ENCODE results near the gene GSTO2.

GSTO2 gene

DNA sequence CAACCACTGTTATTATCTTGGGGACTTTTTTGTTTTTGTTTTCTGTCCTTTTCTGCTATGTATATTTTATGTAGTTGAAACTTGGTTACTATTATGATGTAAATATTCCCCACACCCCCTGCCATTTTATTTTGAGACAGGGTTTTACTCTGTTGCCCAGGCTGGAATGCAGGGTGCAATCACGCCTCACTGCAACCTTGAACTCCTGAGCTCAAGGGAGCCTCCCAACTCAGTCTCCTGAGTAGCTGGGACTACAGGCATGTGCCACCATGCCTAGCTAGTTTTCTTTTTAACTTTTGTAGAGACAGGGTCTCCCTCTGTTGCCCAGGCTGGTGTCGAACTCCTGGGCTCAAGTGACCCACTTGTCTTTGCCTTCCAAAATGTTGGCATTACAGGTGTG, 18.0 kb downstream of the GSTO2 start:
- no peak for DNase-seq

DNA sequence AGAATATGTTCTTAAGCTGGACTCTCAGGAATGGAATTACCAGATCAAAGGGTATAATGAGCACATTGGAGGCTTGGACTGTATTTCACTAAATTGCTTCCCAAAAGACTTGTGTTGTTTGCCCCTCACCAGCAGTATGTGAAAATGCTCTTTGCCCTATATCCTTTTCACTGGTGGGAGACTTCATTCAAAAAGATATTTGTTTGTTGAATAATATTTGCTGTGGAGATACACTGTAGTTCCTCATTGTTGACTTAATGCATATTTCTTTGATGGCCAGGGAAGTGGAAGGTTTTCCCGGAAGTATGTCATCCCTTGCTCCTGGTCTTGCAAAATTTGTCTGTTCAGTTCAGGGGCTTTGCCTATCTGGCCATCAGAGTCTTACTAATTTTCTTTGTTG, 19.4 kb downstream of the GSTO2 start:
- DNase-seq = no peak

DNA sequence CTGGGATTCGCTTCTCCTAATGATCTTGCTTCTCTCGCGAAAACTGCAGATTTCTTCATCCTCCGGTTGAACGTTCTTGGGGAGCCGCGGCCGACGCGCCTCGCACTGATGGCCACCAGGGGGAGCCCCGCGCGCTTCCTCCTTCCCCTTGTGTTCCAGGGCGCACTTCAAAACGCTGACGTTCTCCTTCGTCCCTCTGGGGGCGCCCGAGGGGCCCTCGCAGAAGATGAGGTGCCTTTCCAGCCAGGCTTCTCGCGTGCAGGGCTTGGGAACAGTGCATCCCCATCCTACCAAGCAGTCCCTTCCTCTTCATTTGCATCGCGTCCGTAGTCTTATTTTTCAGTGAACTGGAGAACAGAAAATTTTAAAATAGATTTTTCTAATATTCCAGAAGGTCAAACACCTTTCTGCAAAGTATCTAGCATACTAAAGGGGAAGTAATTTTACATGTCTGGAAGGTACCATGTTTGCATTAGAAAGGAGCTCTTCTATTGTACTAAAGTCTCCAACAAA, 22.5 kb downstream of the GSTO2 start:
- peak; percentile 91 for DNase-seq

DNA sequence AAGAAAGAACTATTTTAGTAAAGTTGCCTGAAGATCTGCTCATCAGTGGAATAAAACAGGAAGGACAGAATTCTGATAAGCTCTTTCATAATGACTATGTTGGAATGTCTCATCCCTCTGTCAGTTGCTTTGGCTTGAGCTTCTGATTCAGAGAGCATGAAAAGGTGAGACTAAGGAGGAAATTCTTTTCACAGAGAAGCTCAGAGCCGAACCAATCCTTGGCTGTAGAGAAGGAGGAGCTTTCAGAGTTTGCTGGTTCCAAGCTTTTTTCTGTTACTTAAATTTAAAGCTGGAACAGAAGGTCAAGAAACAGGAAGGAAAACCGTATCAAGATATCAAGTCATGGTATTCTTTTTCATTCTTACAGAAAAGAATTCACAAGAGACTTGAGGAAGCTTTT, 24.0 kb downstream of the GSTO2 start:
- DNase-seq = no peak

DNA sequence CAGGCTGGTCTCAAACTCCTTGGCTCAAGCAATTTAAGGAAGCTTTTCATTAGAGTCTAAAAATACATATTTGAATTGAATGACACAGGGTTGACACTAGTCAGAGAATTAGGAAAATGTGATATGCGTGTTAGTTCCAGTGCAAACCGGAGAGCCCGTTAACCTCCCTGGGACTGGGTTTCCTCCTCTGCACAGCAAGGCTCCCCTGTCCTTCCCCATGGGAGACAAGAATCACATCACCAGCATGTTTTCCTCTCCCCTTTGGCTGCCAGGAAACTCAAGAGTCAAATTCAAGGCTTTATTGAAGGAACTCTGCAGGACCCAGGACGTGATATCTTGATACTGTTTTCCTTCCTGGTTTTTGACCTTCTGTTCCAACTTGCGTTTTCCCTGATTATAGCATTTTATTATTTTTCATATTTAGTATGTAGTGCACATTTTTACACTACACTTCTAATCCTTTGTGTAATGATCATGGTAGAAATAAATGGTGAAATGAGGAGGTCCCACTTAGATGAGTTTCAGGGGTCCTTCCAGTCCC, 24.9 kb downstream of the GSTO2 start:
- DNase-seq = no peak

DNA sequence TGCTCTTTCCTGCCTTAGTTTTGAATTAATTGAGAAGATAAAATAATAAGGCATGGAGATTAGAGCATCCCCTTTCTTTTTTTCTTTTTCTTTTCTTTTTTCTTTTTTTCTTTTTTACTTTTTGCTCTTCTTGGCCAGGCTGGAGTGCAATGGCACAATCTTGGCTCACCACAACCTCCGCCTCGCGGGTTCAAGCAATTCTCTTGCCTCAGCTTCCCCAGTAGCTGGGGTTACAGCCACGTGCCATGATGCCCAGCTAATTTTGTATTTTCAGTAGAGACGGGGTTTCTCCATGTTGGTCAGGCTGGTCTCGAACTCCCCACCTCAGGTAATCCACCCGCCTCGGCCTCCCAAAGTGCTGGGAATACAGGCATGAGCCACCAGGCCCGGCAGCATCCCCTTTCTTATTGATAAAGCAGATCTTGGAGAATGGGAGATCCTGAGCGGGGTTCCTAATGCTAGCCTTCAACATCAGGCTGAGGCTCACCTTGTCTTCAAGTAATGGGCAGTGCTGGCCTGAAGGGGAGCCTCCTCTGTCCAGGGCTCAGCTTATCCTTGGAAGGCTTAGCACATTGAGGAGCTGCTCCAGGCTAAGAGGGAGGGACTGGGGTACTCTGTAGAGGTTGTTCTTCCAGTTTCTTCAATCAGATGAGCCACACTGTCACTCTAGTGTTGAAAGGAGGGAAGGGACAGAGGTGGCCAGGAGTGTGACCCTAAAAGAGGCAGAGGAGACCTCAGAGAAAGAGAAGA, 27.9 kb downstream of the GSTO2 start:
- no peak for DNase-seq

DNA sequence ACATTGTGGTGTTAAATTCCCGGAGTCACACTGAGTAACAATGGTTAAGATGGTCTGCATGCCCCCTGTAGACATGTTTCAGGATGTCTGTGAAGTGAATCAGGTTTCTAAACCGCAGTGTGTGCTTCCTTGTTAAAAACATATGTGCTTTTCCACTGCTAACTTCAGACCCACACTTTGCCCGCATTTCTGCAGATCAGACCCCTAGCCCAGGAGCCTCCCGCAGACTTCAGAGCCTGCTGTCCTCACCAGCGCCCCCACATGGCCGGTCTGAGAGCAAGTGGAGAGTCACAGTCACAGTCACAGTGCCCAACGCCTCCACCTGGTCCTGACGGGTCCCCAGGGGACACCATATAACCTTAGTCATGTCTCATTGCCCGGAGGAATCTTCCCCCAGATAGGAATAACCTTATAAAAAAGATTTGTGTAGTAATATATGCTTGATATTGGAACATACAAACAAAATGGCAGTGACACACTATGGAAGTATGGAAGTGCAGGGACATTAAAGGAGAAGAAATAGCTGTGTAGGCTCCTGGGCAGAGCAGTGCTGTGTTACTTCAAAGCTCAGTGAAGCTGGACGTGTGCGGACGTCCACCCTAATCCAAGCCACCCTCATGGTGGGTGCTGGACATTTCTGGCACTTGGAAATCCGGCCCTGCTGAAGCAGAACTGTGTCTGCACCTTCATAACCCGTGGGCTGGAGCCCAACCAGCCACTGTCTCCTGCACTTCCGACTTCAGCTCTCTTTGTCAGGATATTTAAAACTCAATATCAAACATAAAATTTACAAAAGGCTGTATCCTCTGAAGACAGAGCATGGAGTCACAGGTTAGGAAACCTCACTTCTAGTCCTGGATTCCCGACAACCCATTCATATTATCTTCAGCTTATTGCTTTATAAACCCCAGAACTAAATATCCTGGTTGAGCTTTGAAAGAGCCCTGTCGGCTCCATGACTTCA, 29.0 kb downstream of the GSTO2 start:
- DNase-seq = no peak

DNA sequence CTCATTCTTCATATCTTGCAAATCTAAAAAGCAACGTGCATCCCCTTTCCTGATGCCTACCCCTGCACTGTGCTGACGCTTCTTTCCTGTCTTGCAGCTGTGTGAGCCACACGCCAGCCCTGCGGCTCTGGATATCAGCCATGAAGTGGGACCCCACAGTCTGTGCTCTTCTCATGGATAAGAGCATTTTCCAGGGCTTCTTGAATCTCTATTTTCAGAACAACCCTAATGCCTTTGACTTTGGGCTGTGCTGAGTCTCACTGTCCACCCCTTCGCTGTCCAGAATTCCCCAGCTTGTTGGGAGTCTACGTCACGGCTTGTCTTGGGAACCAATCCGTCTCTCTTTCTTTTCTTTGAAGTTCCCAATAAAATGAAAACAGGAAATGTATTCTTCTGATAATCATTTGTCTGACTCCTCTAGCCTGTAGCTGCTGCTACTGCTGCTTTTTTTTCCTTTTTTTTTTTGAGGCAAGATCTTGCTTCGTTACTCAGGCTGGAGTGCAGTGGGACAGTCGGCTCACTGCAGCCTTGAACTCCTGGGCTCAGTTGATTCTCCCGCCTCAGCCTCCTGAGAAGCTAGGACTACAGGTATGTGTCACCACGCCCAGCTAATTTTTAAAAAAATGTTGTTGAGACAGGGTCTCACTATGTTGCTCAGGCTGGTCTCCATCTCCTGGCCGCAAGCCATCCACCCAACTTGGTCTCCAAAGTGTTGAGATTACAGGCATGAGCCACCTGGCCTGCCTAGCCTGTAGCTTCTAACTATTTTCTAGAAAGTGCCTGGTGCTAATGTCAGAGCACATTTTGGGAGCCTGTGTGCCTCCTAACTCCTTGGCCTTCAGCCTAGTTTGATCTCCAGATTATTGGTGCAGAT, 30.3 kb downstream of the GSTO2 start:
- no peak for DNase-seq

DNA sequence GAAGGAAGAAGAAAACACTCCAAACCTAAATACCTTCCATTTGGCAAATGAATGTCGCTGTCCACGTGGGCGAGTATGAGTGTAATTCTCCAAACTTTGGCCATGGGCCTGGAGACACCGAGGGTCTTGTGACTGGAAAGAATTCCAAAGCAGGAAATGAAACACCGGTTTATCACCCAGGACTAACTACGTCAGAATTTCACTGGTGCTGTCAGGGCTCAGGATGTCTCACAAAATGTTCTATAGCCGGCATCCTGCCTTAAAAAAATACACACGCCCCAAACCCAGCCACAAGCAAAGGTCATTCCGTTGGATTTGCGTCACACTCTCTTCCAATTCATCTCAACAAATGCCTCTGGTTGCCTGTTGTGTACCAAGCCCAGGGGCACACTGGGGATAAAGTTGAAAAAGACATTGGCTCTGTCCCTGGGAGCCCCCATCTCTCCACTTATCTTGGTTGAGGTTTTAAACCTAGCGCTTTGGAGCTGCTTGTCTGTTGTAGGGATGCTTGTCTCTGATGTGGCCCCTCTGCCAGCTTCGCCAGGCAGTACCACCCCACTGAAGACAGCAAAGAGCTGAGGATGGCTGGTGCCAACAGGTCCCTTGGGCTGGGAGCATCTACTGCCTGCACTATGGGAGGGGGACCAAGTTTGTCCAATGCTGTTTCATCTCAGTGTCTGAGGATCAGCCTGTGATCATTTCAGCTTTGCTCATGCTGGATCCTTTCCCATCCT, 31.2 kb downstream of the GSTO2 start:
- DNase-seq = no peak

DNA sequence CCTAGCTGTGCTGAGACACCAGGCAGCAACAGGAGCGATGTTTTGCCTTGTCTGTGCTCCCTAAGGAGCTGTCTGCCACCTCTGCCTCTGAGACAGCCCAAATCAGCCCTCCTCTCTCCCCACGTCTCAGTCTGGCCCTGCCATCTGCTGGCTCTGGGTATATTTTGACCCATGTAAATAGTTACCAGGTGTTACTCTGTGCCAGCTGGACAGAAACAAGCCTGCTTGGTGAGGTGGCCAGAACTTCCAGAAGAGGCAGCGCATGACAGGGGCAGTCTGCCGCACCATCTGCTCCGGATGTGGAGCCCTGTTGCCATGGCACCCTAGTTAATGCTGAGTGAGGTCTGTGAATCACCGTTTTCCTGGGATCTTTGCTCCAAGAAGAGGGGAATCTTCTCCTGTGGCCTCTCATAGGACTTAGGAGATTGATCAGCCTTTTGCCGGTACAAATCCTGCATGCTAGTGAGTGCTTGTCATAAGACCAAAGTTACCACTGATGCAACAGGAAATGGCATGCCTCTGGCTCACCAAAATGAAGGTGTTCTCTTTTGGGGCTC, 31.8 kb downstream of the GSTO2 start:
- DNase-seq = no peak

DNA sequence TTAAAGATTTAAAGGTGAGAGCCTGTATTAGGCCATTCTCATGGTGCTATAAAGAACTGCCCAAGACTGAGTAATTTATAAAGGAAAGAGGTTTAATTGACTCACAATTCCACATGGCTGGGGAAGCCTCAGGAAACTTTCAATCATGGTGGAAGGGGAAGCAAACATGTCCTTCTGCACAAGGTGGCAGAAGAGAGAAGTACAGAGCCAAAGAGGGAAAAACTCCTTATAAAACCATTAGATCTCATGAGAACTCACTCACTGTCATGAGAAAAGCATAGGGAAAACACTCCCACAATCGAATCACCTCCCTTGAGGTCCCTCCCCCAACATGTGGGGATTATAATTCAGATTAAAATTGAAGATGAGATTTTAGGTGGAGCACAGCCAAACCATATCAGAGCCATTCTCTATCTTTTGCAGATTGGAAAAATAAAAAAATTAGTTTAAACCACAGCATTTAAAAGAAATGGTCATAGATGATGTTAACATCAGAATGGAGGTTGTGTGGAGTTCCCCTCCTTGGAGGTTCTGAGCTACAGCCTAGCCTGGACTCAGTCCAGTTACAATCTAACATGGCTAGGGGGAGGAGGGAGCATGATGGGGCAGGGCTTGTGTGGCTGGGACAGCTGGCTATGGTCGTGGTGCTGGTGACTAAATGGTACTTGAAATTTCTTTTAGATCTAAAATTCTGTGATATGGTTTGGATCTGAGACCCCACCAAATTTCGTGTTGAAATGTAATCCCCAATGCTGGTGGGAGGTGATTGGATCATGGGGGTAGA, 33.1 kb downstream of the GSTO2 start:
- DNase-seq = no peak

DNA sequence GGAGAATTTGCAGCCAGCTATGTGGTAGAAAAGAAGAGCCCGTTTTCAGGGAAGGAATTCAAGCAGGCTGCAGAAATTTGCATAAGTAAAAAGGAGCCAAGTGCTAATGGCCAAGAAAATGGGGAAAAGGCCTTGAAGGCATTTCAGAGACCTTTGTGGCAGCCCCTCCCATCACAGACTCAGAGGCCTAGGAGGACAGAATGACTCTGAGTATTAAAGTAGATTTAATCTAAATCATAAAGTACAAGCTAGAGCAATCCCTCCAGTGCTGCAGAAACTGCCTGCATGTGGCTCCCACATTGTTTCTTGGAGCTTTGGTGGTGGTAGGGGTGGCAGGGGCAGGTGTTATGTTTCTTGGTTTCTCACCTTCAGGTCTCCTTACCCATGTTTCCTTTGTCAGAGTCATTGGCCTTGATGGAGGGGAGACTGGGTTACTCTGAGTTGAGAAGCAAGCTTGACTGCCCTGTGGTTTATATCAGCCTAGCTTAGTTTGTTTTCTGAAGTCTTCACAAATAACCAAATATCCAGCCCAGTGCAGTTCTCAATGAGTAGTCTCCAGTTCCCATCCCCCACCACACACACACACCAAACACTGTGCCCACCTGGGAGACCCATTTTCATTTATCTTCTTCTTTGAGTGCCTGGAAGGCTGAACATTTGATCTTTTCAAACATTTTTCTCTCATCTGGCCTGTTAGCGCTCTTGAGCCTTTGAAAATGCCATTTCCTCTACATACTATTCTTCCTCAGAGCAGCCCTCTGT, 34.8 kb downstream of the GSTO2 start:
- no peak for DNase-seq

DNA sequence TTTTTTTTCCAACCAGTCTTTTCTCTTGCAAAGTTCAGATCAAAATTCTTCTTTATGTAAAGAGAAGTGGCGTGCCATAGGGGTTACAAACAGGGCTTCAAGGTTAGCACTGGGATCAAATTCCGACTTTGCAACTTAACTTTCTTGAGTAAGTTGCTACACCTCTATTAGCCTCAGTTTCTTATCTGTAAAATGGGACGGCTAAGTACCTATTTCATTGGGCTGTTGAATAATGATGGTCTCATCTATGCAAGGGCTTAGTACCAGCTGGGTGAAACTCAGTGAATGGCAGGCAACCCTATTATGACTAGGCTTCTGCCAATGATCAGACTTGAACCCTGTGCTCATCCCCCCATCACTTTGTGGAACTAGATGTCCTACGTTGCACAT, 35.4 kb downstream of the GSTO2 start:
- DNase-seq = no peak

DNA sequence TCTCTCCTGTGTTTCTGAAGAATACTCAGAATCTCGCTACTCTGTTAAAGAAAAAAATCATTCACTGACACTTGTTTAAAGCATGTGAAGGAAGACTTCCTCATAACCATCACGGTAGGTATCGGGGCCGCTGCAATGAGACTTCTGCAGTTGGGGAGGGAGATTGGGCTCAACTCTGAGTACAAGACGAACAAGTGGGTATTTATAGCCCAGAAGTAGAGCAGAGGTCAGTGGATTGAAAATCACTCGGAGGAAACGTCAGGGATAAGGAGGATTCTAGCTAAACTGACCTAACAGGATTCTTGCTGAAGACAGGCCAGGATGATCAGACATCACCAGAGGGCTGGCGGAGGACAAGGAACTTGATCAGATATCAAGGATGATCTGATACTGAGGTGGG, 35.9 kb downstream of the GSTO2 start:
- DNase-seq = no peak

DNA sequence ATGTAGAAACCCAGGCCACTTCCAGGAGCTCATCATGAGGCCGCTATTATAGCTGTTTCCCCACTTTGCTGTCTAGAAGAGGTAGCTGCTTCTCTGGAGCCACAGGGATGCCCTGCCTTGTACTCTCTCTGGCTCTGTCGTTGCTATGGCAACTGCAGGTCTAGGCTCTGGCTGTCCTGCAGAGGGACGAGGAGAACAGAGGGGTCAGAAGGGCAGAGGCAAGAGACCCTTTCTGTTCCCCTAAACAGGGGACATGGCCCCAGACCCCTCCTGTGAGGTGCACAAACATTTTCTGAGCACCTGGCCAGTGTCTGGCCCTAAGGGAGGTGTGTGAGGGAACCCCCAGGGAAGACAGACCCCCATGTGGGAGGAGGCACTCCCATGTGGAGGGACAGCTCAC, 37.9 kb downstream of the GSTO2 start:
- DNase-seq = no peak

DNA sequence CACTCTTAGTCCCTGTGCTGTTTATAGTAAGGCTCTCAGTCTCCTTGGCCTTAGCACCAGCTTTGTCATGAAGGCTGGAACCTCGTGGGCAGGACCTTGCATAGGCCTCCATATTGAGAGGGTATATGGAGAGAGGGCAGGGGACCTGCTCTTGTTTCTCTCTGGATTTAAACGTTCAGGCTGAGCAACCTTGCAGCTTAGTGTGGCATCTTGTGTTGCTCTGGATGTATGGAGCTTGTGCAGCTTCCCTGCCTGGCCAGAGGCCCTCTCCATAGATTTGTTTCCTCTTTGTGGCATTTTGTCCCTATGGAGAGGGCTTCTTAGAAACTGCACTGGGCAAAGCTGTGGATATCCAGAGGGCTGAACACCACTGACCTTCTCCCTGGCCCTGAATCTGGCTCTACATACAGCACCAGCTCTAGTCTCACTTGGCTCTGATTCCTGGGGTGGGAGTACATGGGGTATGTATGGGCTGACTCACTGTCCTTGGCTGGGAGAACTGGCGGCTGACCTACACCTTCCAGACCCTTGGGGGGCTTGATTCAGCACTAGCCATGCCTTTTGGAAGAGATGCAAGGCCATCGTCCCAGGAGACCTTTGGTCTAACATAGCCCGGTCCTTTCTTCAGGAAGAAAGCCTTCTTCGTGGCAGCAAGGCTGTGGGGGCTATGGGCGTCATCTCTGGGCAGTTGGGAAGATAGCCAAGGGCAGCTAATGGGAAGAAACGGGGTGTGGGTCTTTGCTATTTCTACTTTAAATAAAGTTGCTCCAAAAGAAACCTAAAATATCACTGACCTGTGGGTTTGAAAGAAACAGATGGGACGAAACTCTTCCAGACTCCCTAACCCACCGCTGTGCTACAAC, 38.8 kb downstream of the GSTO2 start:
- no peak for DNase-seq

DNA sequence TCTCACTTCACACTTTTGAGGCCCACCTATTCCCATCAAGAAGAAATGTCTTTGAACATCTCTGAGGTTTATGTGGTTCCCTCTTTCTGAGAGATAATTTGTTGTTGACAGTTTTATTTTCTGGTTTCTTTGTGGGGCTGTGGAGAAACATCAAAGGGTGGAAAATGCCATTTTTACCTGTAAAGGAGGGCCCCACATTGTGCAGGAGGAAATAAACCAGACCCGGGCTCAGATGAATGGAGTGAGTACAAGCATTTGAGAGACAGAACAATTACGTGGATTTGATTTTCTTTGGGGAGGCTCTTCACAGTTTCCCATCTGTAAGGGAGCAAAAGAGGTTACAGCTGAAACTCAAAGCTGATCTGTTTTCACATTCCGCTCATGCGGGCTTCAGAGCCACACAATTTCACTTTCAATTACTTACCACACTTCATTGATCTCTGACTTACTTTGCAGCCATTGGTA, 39.5 kb downstream of the GSTO2 start:
- DNase-seq = no peak

Data from activated CD4-positive, CD25-positive, alpha-beta regulatory T cell treated with anti-CD3 and anti-CD28 coated beads, Interleukin-2, amount 50 U/mL, for 72 hours (primary cell).